ENCODE results near the gene CHADL.

DNA sequence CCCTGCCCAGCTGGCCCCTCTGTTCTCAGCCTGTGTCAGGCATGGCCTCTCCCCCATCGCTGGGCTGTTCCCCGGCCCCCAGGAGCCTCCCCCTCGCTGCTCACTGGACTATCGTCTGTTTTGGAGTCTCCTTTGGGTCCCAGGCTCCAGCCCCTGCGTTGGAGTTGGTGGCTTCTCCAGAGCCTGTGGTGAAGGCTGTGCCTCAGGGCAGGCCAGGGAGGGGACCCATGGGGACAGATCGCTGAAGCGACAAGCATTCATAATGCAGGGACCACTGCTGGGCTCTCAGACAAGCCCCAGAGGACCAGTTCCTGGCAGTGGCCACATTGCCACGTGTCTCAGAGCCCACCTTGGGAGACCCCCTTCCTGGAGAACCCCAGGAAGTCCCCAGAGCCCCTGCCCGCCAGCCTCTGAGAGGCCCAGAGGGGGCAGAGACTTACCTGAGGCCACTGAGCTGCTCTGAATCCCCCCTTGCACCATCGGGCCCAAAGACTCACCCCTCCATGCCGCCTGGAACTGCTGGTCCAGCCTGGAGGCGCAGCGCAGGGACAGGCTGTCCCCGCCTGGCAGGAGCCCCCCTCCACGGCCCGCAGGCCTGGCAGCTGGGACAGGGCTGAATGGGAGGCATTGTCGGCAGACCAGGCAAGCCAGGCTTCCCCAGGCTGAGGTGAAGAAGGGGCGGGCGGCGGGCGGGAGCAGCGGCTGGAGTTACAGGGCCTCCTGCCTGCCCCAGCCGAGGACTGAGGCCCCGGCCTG is at the start of gene CHADL:
- TF ChIP-seq, protein P1, sequence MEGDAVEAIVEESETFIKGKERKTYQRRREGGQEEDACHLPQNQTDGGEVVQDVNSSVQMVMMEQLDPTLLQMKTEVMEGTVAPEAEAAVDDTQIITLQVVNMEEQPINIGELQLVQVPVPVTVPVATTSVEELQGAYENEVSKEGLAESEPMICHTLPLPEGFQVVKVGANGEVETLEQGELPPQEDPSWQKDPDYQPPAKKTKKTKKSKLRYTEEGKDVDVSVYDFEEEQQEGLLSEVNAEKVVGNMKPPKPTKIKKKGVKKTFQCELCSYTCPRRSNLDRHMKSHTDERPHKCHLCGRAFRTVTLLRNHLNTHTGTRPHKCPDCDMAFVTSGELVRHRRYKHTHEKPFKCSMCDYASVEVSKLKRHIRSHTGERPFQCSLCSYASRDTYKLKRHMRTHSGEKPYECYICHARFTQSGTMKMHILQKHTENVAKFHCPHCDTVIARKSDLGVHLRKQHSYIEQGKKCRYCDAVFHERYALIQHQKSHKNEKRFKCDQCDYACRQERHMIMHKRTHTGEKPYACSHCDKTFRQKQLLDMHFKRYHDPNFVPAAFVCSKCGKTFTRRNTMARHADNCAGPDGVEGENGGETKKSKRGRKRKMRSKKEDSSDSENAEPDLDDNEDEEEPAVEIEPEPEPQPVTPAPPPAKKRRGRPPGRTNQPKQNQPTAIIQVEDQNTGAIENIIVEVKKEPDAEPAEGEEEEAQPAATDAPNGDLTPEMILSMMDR (IDR thresholded peaks at IDR 0.05) = no peak
- TF ChIP-seq POLR2AphosphoS5 (IDR thresholded peaks at IDR 0.05) (peak; percentile 55), POLR2A (IDR thresholded peaks at IDR 0.05) (no peak)
